ENCODE measurements around the gene BMP6. TPM values are rescaled to one million over a fixed set of nuclear protein-coding genes. Genes with fewer than 3 reads are reported as not detected.
"Not testable (repeated sequence)": the region's sequence is repeated elsewhere in the genome, so short reads cannot be mapped to it uniquely, and the experiment has no call there.

BMP6 gene
- total RNA-seq, 1 experiment from 2014 or later = 0.28 TPM

- no peak overlapping the region for H3K27ac ChIP-seq (ENCODE audit: insufficient read length, low read depth, low read length)
- H2AFZ ChIP-seq (ENCODE audit: low read length) = no peak overlapping the region
- no peak overlapping the region for H3K23ac ChIP-seq (ENCODE audit: insufficient read length, low read depth, low read length)
- no peak overlapping the region for H2BK15ac ChIP-seq (ENCODE audit: low read depth, low read length)
- no peaks in the 10 kb centered on the region for H3K79me2 ChIP-seq (ENCODE audit: insufficient read depth, low read length)
- no peaks in the 10 kb centered on the region for H3K27me3 Mint-ChIP-seq (ENCODE audit: low read depth)
- no peak overlapping the region for H2AK5ac ChIP-seq (ENCODE audit: insufficient read length, low read length)
- H2BK12ac ChIP-seq (ENCODE audit: insufficient read length, low read depth, low read length) = no peak overlapping the region
- H3K4me1 Mint-ChIP-seq = no peaks in the 10 kb centered on the region
- no peak overlapping the region for H4K5ac ChIP-seq (ENCODE audit: insufficient read length, low read depth, low read length)
- H4K8ac ChIP-seq (replicated peaks; ENCODE audit: insufficient read length, low read depth, low read length) = no peak overlapping the region
- no peak overlapping the region for H3K4me2 ChIP-seq (ENCODE audit: insufficient read depth, insufficient read length, low read length)
- no peak overlapping the region for H2BK5ac ChIP-seq (ENCODE audit: insufficient read length, low read length)
- no peak overlapping the region for H3T11ph ChIP-seq (ENCODE audit: low read length)
- H3K56ac ChIP-seq (ENCODE audit: insufficient read length, low read depth, low read length) = no peak overlapping the region
- H3K9ac ChIP-seq (ENCODE audit: extremely low read depth, insufficient read length, low read length) = no peak overlapping the region
- no peaks in the 10 kb centered on the region for H3K23me2 ChIP-seq (ENCODE audit: insufficient read length, low read depth, low read length, poor library complexity, severe bottlenecking)
- no peaks in the 10 kb centered on the region for H3K9me3 ChIP-seq (ENCODE audit: control insufficient read depth, low read depth, low read length)
- H3K9me3 Mint-ChIP-seq = no peaks in the 10 kb centered on the region
- H3K18ac ChIP-seq (ENCODE audit: insufficient read length, low read depth, low read length) = no peak overlapping the region
- H4K20me1 ChIP-seq (ENCODE audit: control insufficient read depth, insufficient read depth, insufficient read length) = no peaks in the 10 kb centered on the region
- no peaks in the 10 kb centered on the region for H3K4me1 ChIP-seq (ENCODE audit: insufficient read depth, low read length)
- H2BK20ac ChIP-seq (ENCODE audit: low read depth, low read length, poor library complexity, severe bottlenecking) = no peak overlapping the region
- no peak overlapping the region for H2BK120ac ChIP-seq (ENCODE audit: low read depth, low read length, poor library complexity, severe bottlenecking)
- H3K4ac ChIP-seq (ENCODE audit: low read depth, low read length) = no peak overlapping the region
- no peak for DNase-seq
- no peak for TF ChIP-seq CTCF (conservative IDR thresholded peaks at IDR 0.05)
- H4K91ac ChIP-seq (ENCODE audit: insufficient read length, low read depth, low read length) = no peak overlapping the region
- WGBS (ENCODE audit: extremely low coverage, insufficient read length, low lambda C conversion rate) = no CpG with 5 or more reads among the region's 15 CpGs
- H3K27ac Mint-ChIP-seq = no peak overlapping the region; a peak in 1 of 7 replicates
- H3K14ac ChIP-seq (ENCODE audit: insufficient read depth, low read length) = no peak overlapping the region
- H3K36me3 Mint-ChIP-seq (ENCODE audit: insufficient read depth in 1 of 3, low read depth in 3 of 3) = peaks cover 45 to 92% (median 91%) of the 10 kb centered on the region in 3 experiments
- H3K79me1 ChIP-seq (ENCODE audit: insufficient read depth, low read depth, low read length, poor library complexity, severe bottlenecking) = no peaks in the 10 kb centered on the region
- H3K4me3 Mint-ChIP-seq = no peak overlapping the region
- H3K27me3 ChIP-seq (ENCODE audit: insufficient read depth, low read length) = no peaks in the 10 kb centered on the region
Observed at GRCh38 chr6:7891078-7891872, 165.4 kb downstream of the BMP6 start.

- not testable (repeated sequence) for H3K27me3 Mint-ChIP-seq (ENCODE audit: low read depth)
Observed at GRCh38 chr6:7892367-7892766, 166.5 kb downstream of the BMP6 start.

More at GRCh38 chr6:7892367-7892766, 166.5 kb downstream of the BMP6 start:
- H3K23ac ChIP-seq (ENCODE audit: insufficient read length, low read depth, low read length); H3K9me3 ChIP-seq (ENCODE audit: control insufficient read depth, low read depth, low read length); H3K9ac ChIP-seq (ENCODE audit: extremely low read depth, insufficient read length, low read length); H3K4ac ChIP-seq (ENCODE audit: low read depth, low read length); H2BK5ac ChIP-seq (ENCODE audit: insufficient read length, low read length); H2BK120ac ChIP-seq (ENCODE audit: low read depth, low read length, poor library complexity, severe bottlenecking); H3T11ph ChIP-seq (ENCODE audit: low read length); H2BK15ac ChIP-seq (ENCODE audit: low read depth, low read length); H4K20me1 ChIP-seq (ENCODE audit: control insufficient read depth, insufficient read depth, insufficient read length); H3K9me3 Mint-ChIP-seq; H3K18ac ChIP-seq (ENCODE audit: insufficient read length, low read depth, low read length); H3K79me1 ChIP-seq (ENCODE audit: insufficient read depth, low read depth, low read length, poor library complexity, severe bottlenecking); DNase-seq; H3K4me2 ChIP-seq (ENCODE audit: insufficient read depth, insufficient read length, low read length); H2AK5ac ChIP-seq (ENCODE audit: insufficient read length, low read length); H3K27ac Mint-ChIP-seq; H2BK20ac ChIP-seq (ENCODE audit: low read depth, low read length, poor library complexity, severe bottlenecking); H3K56ac ChIP-seq (ENCODE audit: insufficient read length, low read depth, low read length); H4K91ac ChIP-seq (ENCODE audit: insufficient read length, low read depth, low read length); H4K5ac ChIP-seq (ENCODE audit: insufficient read length, low read depth, low read length); H3K23me2 ChIP-seq (ENCODE audit: insufficient read length, low read depth, low read length, poor library complexity, severe bottlenecking); H3K27ac ChIP-seq (ENCODE audit: insufficient read length, low read depth, low read length); H4K8ac ChIP-seq (replicated peaks; ENCODE audit: insufficient read length, low read depth, low read length); H3K4me1 Mint-ChIP-seq; H3K14ac ChIP-seq (ENCODE audit: insufficient read depth, low read length); H2AFZ ChIP-seq (ENCODE audit: low read length); H3K4me3 Mint-ChIP-seq; H3K27me3 ChIP-seq (ENCODE audit: insufficient read depth, low read length); H3K4me1 ChIP-seq (ENCODE audit: insufficient read depth, low read length); H2BK12ac ChIP-seq (ENCODE audit: insufficient read length, low read depth, low read length); H3K79me2 ChIP-seq (ENCODE audit: insufficient read depth, low read length): not testable (repeated sequence)
- peaks cover 45 to 92% (median 87%) of the 10 kb centered on the region in 3 experiments for H3K36me3 Mint-ChIP-seq (ENCODE audit: insufficient read depth in 1 of 3, low read depth in 3 of 3)
- no CpG with 5 or more reads among the region's 4 CpGs for WGBS (ENCODE audit: extremely low coverage, insufficient read length, low lambda C conversion rate)
